ENCODE measurements around the gene EXOC2. TPM values are rescaled to one million over a fixed set of nuclear protein-coding genes. Genes with fewer than 3 reads are reported as not detected.

The EXOC2 gene
- total RNA-seq, 2 experiments from 2014 or later, result 29.9 to 30.2 TPM

DNA sequence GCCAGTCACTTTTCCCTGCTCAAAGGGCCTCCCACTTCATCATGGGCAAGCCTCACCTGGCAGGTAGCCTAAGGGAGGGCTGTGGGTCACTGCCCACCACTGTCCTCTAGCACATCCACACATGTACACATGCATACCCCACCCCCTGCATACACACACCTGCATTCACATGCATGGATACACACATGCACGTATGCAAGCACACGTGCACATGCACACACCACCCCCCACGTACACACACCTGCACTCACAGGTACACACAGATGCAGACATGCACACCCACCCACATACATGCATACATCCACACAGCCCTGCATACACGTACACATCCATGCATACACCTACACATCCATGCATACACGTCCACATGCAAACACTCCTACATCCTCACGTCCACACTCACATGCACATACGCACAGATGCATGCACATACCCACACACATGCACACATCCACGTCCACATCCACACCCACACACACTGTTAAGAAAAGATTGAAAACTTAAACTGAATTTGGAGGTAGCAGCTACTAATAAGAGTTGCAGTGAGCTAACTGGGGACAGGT lies 14.0 kb upstream of the EXOC2 start:
- Mint-ChIP-seq H3K27ac (no peak overlapping the region), H3K9me3 (no peaks in the 10 kb centered on the region), H3K36me3 (ENCODE audit: low read depth) (no peaks in the 10 kb centered on the region), H3K27me3 (peaks cover 18% of the 10 kb centered on the region), H3K4me3 (no peak overlapping the region), H3K4me1 (ENCODE audit: low read depth) (peaks cover 24% of the 10 kb centered on the region)
- TF ChIP-seq, protein P1, sequence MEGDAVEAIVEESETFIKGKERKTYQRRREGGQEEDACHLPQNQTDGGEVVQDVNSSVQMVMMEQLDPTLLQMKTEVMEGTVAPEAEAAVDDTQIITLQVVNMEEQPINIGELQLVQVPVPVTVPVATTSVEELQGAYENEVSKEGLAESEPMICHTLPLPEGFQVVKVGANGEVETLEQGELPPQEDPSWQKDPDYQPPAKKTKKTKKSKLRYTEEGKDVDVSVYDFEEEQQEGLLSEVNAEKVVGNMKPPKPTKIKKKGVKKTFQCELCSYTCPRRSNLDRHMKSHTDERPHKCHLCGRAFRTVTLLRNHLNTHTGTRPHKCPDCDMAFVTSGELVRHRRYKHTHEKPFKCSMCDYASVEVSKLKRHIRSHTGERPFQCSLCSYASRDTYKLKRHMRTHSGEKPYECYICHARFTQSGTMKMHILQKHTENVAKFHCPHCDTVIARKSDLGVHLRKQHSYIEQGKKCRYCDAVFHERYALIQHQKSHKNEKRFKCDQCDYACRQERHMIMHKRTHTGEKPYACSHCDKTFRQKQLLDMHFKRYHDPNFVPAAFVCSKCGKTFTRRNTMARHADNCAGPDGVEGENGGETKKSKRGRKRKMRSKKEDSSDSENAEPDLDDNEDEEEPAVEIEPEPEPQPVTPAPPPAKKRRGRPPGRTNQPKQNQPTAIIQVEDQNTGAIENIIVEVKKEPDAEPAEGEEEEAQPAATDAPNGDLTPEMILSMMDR (IDR thresholded peaks at IDR 0.05), result no peak
- CTCF ChIA-PET, result no interaction called here
- intact Hi-C loops (cut with micrococcal nuclease), result no loop called here
- ATAC-seq (no peak), DNase-seq (no peak)
- POLR2A ChIA-PET, result no interaction called here

DNA sequence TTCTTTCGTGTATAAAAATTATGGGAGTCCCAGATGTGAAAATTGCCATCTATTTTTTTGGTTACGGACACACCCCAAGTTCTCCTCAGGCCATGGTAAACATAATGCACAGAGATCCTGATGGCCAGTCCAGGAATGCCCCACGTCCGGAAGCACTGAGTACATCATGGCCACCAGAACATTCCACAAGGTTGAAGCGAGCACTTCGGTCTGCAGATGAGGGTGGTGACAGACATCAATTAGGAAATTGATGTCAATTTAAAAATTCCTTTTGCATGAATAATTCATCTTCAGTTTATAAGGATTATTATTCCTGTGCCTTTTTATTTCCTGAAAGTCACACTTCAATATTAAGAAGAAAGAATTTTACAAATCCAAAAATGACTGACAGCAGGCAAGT lies 13.2 kb upstream of the EXOC2 start:
- Mint-ChIP-seq H3K9me3 (no peaks in the 10 kb centered on the region), H3K27ac (no peak overlapping the region), H3K4me3 (no peak overlapping the region), H3K27me3 (peaks cover 19% of the 10 kb centered on the region), H3K4me1 (ENCODE audit: low read depth) (peaks cover 18% of the 10 kb centered on the region), H3K36me3 (ENCODE audit: low read depth) (no peaks in the 10 kb centered on the region)
- ChIA-PET POLR2A (no interaction called here), CTCF (interaction anchor here (2.1 kb wide), 1 partner anchor 16 kb away, joined by 14 read pairs; no protein-coding TSS in a partner anchor)
- TF ChIP-seq, protein P1 (IDR thresholded peaks at IDR 0.05), result no peak
- intact Hi-C loops (cut with micrococcal nuclease), result no loop called here
- ATAC-seq, result no peak
- no peak for DNase-seq

DNA sequence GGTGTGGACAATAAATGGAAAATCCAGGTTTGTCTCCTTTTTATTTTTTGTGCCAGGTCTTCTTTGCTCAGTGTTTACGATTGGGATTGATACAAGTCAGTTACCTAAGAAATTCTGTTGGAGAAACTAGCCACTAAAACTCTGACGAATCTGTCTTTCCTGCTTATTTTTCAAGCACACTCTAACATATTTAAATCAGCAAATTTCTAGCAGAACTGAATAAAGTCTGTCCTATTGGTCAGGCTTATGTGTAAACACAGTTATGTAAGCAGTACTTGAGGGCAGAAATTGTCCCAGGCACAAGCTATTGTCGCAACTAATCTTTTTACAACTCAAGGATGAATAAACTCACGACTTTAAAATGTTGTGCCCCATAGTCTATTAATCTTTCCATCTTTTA lies 12.1 kb upstream of the EXOC2 start:
- Mint-ChIP-seq H3K36me3 (ENCODE audit: low read depth) (no peaks in the 10 kb centered on the region), H3K27me3 (peaks cover 19% of the 10 kb centered on the region), H3K4me1 (ENCODE audit: low read depth) (peaks cover 12% of the 10 kb centered on the region), H3K4me3 (no peak overlapping the region), H3K27ac (no peak overlapping the region), H3K9me3 (no peaks in the 10 kb centered on the region)
- POLR2A ChIA-PET, result interaction anchor here (1.3 to 2.2 kb wide), 2 partner anchors 9 to 12 kb away, joined by 3 to 9 read pairs; partner anchors contain the start of gene EXOC2
- intact Hi-C loops (cut with micrococcal nuclease), result no loop called here
- CTCF ChIA-PET, result interaction anchor here (0.6 to 2.1 kb wide), 6 partner anchors 10 to 112 kb away, joined by 3 to 14 read pairs (median 4); no protein-coding TSS in a partner anchor
- TF ChIP-seq, protein P1 (IDR thresholded peaks at IDR 0.05), result no peak
- ATAC-seq, result no peak
- DNase-seq, result no peak

DNA sequence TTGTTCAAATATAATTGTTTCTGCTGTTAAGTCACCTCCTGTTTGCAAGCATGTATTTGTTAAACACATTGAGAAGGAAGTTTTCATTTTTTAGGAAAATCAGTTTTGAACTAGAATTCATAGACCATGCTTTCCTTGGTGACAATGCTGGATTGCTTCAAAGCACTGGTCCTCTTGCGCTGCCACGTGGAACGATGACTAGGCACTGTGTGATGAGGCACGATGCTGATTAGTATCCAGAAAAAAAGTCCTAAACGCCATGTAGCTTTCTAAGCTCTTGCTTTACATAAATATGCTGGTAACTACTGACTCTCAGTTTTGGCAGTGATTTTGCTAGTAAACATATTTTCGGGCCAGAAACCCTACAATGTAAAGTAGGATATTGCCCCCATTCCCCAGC lies 11.1 kb upstream of the EXOC2 start:
- intact Hi-C loops (cut with micrococcal nuclease), result no loop called here
- Mint-ChIP-seq H3K27me3 (peaks cover 17% of the 10 kb centered on the region), H3K36me3 (ENCODE audit: low read depth) (no peaks in the 10 kb centered on the region), H3K4me1 (ENCODE audit: low read depth) (peaks cover 5% of the 10 kb centered on the region), H3K27ac (no peak overlapping the region), H3K4me3 (no peak overlapping the region), H3K9me3 (no peaks in the 10 kb centered on the region)
- ATAC-seq, result no peak
- TF ChIP-seq, protein P1 (IDR thresholded peaks at IDR 0.05), result no peak
- DNase-seq, result no peak
- CTCF ChIA-PET, result interaction anchor here (1.0 to 2.1 kb wide), 4 partner anchors 9 to 110 kb away, joined by 3 to 14 read pairs (median 4); no protein-coding TSS in a partner anchor
- POLR2A ChIA-PET, result interaction anchor here (0.6 to 2.2 kb wide), 4 partner anchors 8 to 467 kb away, joined by 3 to 9 read pairs (median 3); partner anchors contain the start of gene EXOC2

DNA sequence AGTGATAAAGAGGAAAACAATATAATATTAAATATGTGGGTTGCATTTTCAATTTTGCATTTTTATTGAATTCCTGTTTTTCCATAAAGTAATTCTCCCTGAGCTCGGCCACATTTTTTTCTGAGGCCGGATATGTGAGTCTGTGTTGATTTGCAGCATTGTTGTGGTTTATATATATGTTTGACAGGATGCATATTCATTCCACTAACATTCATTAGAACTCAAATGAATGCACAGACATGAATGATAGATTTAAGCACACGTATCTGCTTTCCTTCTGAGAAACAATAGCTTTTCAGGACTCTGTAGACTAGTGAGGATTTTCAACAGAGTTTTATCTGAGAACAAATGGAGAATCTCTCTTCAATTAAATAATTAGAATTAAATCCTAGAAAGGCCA lies 10.6 kb upstream of the EXOC2 start:
- Mint-ChIP-seq H3K4me3 (no peak overlapping the region), H3K27me3 (peaks cover 17% of the 10 kb centered on the region), H3K27ac (no peak overlapping the region), H3K4me1 (ENCODE audit: low read depth) (peaks cover 4% of the 10 kb centered on the region), H3K9me3 (no peaks in the 10 kb centered on the region), H3K36me3 (ENCODE audit: low read depth) (no peaks in the 10 kb centered on the region)
- ChIA-PET CTCF (interaction anchor here (2.1 to 3.1 kb wide), 2 partner anchors 9 to 19 kb away, joined by 5 to 8 read pairs; no protein-coding TSS in a partner anchor), POLR2A (interaction anchor here (0.6 to 2.2 kb wide), 3 partner anchors 11 to 467 kb away, joined by 3 to 9 read pairs (median 3); partner anchors contain the start of gene EXOC2)
- no peak for DNase-seq
- intact Hi-C loops (cut with micrococcal nuclease), result no loop called here
- ATAC-seq, result no peak
- TF ChIP-seq, protein P1 (IDR thresholded peaks at IDR 0.05), result no peak

Data from activated CD8-positive, alpha-beta T cell treated with anti-CD3 and anti-CD28 coated beads for 36 hours (primary cell).